H1 (cell line): ENCODE measurements around the gene NFAT5. TPM values are rescaled to one million over a fixed set of nuclear protein-coding genes. Genes with fewer than 3 reads are reported as not detected.

Experiments used
- CREB1 ChIP-seq: IDR thresholded peaks from 2 replicates; pipeline ENCODE4 v1.6.1; 2012; ENCODE audit warnings: inconsistent platforms
- EGR1 ChIP-seq: IDR thresholded peaks from 2 replicates; pipeline ENCODE4 v1.6.1; 2011; ENCODE audit warnings: low read depth, low read length, borderline replicate concordance
- GTF2F1 ChIP-seq: IDR thresholded peaks from 2 replicates; pipeline ENCODE4 v1.6.1; 2012; ENCODE audit warnings: low read depth, low read length, improper control_type of control experiment, borderline replicate concordance
- HDAC6 ChIP-seq: IDR thresholded peaks from one replicate; pipeline ENCODE4 v1.7.1; 2012; ENCODE audit warnings: low read depth, mild to moderate bottlenecking, inconsistent platforms, low read length, moderate library complexity
- PHF8 ChIP-seq: fragments of 200-600 bp; sonication (generic); conservative IDR thresholded peaks from 2 replicates; pipeline ENCODE4 v1.7.1; 2012; ENCODE audit warnings: low read depth, mild to moderate bottlenecking, inconsistent platforms, low read length, moderate library complexity
- POU5F1 ChIP-seq: IDR thresholded peaks from 2 replicates; pipeline ENCODE4 v1.6.1; 2011; ENCODE audit warnings: low read depth, mild to moderate bottlenecking, low read length, moderate library complexity
- RBBP5 ChIP-seq: IDR thresholded peaks from 2 replicates; pipeline ENCODE4 v1.7.1; 2012; ENCODE audit warnings: low read depth, mild to moderate bottlenecking, inconsistent platforms, low read length, moderate library complexity, borderline replicate concordance
- RXRA ChIP-seq: IDR thresholded peaks from 2 replicates; pipeline ENCODE4 v1.6.1; 2011; ENCODE audit warnings: low read depth, mild to moderate bottlenecking, low read length, moderate library complexity; ENCODE audit not compliant: insufficient read depth
- SRF ChIP-seq: IDR thresholded peaks from 2 replicates; pipeline ENCODE4 v1.6.1; 2011; ENCODE audit warnings: mild to moderate bottlenecking, low read depth, low read length, moderate library complexity
- polyA plus RNA-seq, 7 experiments: library from polyadenylated mRNA; depleted of rRNA in 3 of 7; stranded (reverse) in 5 of 7; unstranded in 2 of 7; fragments of >200 nt in 5 of 7; fragments of 200-250 nt in 2 of 7; gene quantifications; 1 replicate in 5 of 7; 2 replicates in 1 of 7; 4 replicates in 1 of 7; pipeline versions ENCODE4 v1.2.1 to v1.2.3, GENCODE V29; 2011 to 2013; ENCODE audit warnings: missing spikeins in 2 of 7, mixed read lengths in 2 of 7
- total RNA-seq: library from RNA; stranded (reverse); fragmentation: NEBNext Ultra II Directional; extraction: Animal tissue kit (Norgen Biotek cat#: 25700); gene quantifications from 2 replicates; pipeline ENCODE4 v1.2.1, GENCODE V29; 2021
- TF ChIP-seq, protein P1 (sequence below): fragments of 300-600 bp; sonication (generic); IDR thresholded peaks from 2 replicates; pipeline ENCODE4 v1.7.1; 2012; ENCODE audit warnings: low read length, moderate library complexity, mild to moderate bottlenecking, inconsistent platforms; ENCODE audit not compliant: insufficient replicate concordance

Gene NFAT5
- total and polyA plus RNA-seq, 2 of the 8 experiments (the other 6 are each of a cell fraction or from before 2014, with no cell fraction given) = 8.9 to 29.0 TPM

DNA sequence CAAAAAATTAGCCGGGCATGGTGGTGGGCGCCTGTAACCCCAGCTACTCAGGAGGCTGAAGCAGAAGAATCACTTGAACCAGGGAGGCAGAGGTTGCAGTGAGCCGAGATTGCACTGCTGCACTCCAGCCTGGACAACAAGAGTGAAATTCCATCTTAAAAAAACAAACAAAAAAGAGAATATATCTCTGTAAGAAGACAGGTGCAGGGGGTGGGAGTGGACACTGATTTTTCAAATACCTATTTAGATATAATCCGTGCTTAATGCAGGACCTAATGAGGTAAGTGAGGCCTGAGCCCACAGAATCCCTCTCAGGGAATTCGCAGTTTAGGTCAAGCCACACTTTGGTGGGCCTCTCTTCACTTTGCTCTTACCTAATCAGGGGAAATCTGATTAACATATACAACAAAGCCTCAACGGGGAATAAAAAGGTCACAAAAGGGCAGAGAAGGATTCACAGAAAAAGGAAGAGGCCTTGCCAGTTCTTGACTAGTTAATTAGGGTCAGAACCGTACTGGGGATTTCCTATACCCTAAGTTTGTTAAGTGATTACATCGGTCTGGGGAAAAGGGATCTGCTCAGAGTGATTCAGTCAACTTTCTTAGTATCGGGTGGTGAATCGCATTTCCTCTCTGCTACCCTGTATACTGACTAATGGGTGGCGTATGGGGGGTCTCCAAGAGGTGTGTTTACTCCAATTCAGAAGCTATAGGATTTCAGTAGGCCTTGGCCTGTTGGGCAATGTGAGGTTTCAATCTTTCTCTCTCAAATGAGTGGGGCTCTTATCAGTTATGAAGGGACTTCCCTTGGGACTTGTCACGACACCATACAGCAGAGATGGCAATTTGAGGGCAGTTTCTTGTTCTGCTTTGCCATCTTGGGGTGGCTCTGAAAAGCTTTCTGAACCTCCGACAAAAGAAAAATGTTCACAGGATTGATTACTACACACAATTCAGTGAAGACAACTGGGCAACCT lies 1.9 kb upstream of the NFAT5 start (continued):
- TF ChIP-seq, protein P1, sequence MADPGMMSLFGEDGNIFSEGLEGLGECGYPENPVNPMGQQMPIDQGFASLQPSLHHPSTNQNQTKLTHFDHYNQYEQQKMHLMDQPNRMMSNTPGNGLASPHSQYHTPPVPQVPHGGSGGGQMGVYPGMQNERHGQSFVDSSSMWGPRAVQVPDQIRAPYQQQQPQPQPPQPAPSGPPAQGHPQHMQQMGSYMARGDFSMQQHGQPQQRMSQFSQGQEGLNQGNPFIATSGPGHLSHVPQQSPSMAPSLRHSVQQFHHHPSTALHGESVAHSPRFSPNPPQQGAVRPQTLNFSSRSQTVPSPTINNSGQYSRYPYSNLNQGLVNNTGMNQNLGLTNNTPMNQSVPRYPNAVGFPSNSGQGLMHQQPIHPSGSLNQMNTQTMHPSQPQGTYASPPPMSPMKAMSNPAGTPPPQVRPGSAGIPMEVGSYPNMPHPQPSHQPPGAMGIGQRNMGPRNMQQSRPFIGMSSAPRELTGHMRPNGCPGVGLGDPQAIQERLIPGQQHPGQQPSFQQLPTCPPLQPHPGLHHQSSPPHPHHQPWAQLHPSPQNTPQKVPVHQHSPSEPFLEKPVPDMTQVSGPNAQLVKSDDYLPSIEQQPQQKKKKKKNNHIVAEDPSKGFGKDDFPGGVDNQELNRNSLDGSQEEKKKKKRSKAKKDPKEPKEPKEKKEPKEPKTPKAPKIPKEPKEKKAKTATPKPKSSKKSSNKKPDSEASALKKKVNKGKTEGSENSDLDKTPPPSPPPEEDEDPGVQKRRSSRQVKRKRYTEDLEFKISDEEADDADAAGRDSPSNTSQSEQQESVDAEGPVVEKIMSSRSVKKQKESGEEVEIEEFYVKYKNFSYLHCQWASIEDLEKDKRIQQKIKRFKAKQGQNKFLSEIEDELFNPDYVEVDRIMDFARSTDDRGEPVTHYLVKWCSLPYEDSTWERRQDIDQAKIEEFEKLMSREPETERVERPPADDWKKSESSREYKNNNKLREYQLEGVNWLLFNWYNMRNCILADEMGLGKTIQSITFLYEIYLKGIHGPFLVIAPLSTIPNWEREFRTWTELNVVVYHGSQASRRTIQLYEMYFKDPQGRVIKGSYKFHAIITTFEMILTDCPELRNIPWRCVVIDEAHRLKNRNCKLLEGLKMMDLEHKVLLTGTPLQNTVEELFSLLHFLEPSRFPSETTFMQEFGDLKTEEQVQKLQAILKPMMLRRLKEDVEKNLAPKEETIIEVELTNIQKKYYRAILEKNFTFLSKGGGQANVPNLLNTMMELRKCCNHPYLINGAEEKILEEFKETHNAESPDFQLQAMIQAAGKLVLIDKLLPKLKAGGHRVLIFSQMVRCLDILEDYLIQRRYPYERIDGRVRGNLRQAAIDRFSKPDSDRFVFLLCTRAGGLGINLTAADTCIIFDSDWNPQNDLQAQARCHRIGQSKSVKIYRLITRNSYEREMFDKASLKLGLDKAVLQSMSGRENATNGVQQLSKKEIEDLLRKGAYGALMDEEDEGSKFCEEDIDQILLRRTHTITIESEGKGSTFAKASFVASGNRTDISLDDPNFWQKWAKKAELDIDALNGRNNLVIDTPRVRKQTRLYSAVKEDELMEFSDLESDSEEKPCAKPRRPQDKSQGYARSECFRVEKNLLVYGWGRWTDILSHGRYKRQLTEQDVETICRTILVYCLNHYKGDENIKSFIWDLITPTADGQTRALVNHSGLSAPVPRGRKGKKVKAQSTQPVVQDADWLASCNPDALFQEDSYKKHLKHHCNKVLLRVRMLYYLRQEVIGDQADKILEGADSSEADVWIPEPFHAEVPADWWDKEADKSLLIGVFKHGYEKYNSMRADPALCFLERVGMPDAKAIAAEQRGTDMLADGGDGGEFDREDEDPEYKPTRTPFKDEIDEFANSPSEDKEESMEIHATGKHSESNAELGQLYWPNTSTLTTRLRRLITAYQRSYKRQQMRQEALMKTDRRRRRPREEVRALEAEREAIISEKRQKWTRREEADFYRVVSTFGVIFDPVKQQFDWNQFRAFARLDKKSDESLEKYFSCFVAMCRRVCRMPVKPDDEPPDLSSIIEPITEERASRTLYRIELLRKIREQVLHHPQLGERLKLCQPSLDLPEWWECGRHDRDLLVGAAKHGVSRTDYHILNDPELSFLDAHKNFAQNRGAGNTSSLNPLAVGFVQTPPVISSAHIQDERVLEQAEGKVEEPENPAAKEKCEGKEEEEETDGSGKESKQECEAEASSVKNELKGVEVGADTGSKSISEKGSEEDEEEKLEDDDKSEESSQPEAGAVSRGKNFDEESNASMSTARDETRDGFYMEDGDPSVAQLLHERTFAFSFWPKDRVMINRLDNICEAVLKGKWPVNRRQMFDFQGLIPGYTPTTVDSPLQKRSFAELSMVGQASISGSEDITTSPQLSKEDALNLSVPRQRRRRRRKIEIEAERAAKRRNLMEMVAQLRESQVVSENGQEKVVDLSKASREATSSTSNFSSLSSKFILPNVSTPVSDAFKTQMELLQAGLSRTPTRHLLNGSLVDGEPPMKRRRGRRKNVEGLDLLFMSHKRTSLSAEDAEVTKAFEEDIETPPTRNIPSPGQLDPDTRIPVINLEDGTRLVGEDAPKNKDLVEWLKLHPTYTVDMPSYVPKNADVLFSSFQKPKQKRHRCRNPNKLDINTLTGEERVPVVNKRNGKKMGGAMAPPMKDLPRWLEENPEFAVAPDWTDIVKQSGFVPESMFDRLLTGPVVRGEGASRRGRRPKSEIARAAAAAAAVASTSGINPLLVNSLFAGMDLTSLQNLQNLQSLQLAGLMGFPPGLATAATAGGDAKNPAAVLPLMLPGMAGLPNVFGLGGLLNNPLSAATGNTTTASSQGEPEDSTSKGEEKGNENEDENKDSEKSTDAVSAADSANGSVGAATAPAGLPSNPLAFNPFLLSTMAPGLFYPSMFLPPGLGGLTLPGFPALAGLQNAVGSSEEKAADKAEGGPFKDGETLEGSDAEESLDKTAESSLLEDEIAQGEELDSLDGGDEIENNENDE = no peak
- TF ChIP-seq SRF (no peak), HDAC6 (no peak), RBBP5 (no peak), RXRA (peak; percentile 61; the same call in 1 of the 2 replicates), POU5F1 (no peak), EGR1 (no peak), CREB1 (no peak), PHF8 (no peak), GTF2F1 (no peak)
